Measurements from ENCODE around the gene TCF7L2.

The TCF7L2 gene

GRCh38 chr10:112918771-112919170 lies 31.3 kb upstream of the TCF7L2 start:
- Histone ChIP-seq H3K27ac (replicated peaks) (no peak overlapping the region), H3K27me3 (ENCODE audit: insufficient read depth, poor library complexity, severe bottlenecking) (no peaks in the 10 kb centered on the region)
- TF ChIP-seq GABPA (IDR thresholded peaks at IDR 0.05; ENCODE audit: low read depth) (no peak), SPI1 (IDR thresholded peaks at IDR 0.05; ENCODE audit: borderline replicate concordance, low read depth) (no peak), POLR2AphosphoS5 (IDR thresholded peaks at IDR 0.05; ENCODE audit: low read depth) (no peak), REST (IDR thresholded peaks at IDR 0.05; ENCODE audit: insufficient replicate concordance, low read depth) (no peak), CTCF (IDR thresholded peaks at IDR 0.05; ENCODE audit: insufficient read depth, low read length) (no peak)

GRCh38 chr10:112919721-112920120 lies 30.3 kb upstream of the TCF7L2 start:
- no peak overlapping the region for H3K27ac ChIP-seq (replicated peaks)
- no peak overlapping the region for H3K4me3 ChIP-seq (replicated peaks; ENCODE audit: insufficient read depth, low read length)
- TF ChIP-seq REST (IDR thresholded peaks at IDR 0.05; ENCODE audit: insufficient replicate concordance, low read depth) (no peak), CTCF (IDR thresholded peaks at IDR 0.05; ENCODE audit: insufficient read depth, low read length) (no peak), POLR2AphosphoS5 (IDR thresholded peaks at IDR 0.05; ENCODE audit: low read depth) (no peak), GABPA (IDR thresholded peaks at IDR 0.05; ENCODE audit: low read depth) (no peak), SPI1 (IDR thresholded peaks at IDR 0.05; ENCODE audit: borderline replicate concordance, low read depth) (no peak)
- H3K27me3 ChIP-seq (ENCODE audit: insufficient read depth, poor library complexity, severe bottlenecking), result no peaks in the 10 kb centered on the region
- no peak for DNase-seq (ENCODE audit: low read depth in 1 of 2, low spot score in 1 of 2)

More at GRCh38 chr10:112918771-112919170, 31.3 kb upstream of the TCF7L2 start:
- no peak overlapping the region for H3K4me3 ChIP-seq (replicated peaks; ENCODE audit: insufficient read depth, low read length)
- no peak for DNase-seq (ENCODE audit: low read depth in 1 of 2, low spot score in 1 of 2)

GRCh38 chr10:112926906-112927688 lies 22.9 kb upstream of the TCF7L2 start:
- Histone ChIP-seq H3K4me3 (replicated peaks; ENCODE audit: insufficient read depth, low read length) (no peak overlapping the region), H3K27me3 (ENCODE audit: insufficient read depth, poor library complexity, severe bottlenecking) (no peaks in the 10 kb centered on the region), H3K27ac (replicated peaks) (no peak overlapping the region)
- TF ChIP-seq SPI1 (IDR thresholded peaks at IDR 0.05; ENCODE audit: borderline replicate concordance, low read depth), result no peak
- TF ChIP-seq CTCF (IDR thresholded peaks at IDR 0.05; ENCODE audit: insufficient read depth, low read length), result no peak
- TF ChIP-seq GABPA (IDR thresholded peaks at IDR 0.05; ENCODE audit: low read depth), result no peak
- TF ChIP-seq POLR2AphosphoS5 (IDR thresholded peaks at IDR 0.05; ENCODE audit: low read depth), result no peak
- no peak for TF ChIP-seq REST (IDR thresholded peaks at IDR 0.05; ENCODE audit: insufficient replicate concordance, low read depth)
- DNase-seq (ENCODE audit: low read depth in 1 of 2, low spot score in 1 of 2), result no peak
